Nephron progenitor cell (in vitro differentiated cells): ENCODE measurements around the gene PCDH18.
"Not testable (repeated sequence)": the region's sequence is repeated elsewhere in the genome, so short reads cannot be mapped to it uniquely, and the experiment has no call there.

Experiments used
- DNase-seq: peaks from one replicate; pipeline ENCODE4 v3.0.0; 2021
- H3K27ac Mint-ChIP-seq: 2 replicates; pipeline ENCODE4 v1.8.0; 2021; ENCODE audit warnings: mild to moderate bottlenecking, moderate library complexity, mixed read lengths
- H3K27me3 Mint-ChIP-seq: 2 replicates; pipeline ENCODE4 v1.8.0; 2021; ENCODE audit warnings: mild to moderate bottlenecking, low read depth, mixed read lengths; ENCODE audit not compliant: poor library complexity
- H3K36me3 Mint-ChIP-seq: 2 replicates; pipeline ENCODE4 v1.8.0; 2021; ENCODE audit warnings: low read depth, mixed read lengths
- H3K4me1 Mint-ChIP-seq: 2 replicates; pipeline ENCODE4 v1.8.0; 2021; ENCODE audit warnings: mixed read lengths
- H3K4me3 Mint-ChIP-seq: 2 replicates; pipeline ENCODE4 v1.8.0; 2021; ENCODE audit warnings: mild to moderate bottlenecking, moderate library complexity, mixed read lengths
- H3K9me3 Mint-ChIP-seq: 2 replicates; pipeline ENCODE4 v1.8.0; 2021; ENCODE audit warnings: mild to moderate bottlenecking, moderate library complexity, mixed read lengths
- TF ChIP-seq, protein P1 (sequence below): fragments of 200-600 bp; sonication (generic); IDR thresholded peaks from 2 replicates; pipeline ENCODE4 v1.5.0; 2021; ENCODE audit warnings: antibody characterized with exemption

Gene PCDH18

DNA sequence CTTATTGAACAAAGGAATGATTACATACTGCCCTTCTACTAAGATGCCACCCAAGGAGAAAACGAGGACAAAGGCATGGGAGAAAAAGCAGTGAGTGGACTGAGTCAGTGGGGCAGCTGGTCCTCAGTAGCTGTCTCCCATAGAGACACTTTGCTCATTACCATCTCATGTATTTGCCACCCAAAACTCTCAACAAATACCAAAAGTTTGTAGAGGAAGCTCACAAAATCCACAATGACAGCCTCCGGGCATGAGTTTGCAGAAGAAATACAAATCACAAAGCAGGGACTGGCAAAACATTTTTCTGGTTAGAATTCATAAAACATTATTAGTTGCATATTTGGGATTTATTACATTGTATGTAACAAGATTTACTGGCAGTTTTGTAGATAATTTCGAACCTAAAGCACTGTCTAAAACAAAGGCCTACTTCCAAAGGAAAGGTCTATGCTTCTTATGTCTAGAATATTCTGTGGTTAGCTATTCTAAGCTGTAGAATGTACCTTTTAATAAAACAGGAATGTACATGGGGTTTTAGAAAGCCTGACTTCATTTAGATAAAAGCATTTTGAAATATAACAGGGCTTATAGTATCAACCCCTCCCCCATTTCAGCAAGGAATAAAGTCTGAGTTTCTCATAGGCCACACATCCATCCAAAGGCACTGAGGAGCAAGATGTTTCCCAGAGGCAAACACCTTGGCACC lies 17.7 kb downstream of the PCDH18 start:
- Mint-ChIP-seq H3K36me3 (no peaks in the 10 kb centered on the region), H3K27me3 (no peaks in the 10 kb centered on the region), H3K4me3 (no peak overlapping the region), H3K27ac (no peak overlapping the region), H3K4me1 (peaks cover 21% of the 10 kb centered on the region), H3K9me3 (no peaks in the 10 kb centered on the region)
- TF ChIP-seq, protein P1, sequence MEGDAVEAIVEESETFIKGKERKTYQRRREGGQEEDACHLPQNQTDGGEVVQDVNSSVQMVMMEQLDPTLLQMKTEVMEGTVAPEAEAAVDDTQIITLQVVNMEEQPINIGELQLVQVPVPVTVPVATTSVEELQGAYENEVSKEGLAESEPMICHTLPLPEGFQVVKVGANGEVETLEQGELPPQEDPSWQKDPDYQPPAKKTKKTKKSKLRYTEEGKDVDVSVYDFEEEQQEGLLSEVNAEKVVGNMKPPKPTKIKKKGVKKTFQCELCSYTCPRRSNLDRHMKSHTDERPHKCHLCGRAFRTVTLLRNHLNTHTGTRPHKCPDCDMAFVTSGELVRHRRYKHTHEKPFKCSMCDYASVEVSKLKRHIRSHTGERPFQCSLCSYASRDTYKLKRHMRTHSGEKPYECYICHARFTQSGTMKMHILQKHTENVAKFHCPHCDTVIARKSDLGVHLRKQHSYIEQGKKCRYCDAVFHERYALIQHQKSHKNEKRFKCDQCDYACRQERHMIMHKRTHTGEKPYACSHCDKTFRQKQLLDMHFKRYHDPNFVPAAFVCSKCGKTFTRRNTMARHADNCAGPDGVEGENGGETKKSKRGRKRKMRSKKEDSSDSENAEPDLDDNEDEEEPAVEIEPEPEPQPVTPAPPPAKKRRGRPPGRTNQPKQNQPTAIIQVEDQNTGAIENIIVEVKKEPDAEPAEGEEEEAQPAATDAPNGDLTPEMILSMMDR: no peak
- DNase-seq: no peak

DNA sequence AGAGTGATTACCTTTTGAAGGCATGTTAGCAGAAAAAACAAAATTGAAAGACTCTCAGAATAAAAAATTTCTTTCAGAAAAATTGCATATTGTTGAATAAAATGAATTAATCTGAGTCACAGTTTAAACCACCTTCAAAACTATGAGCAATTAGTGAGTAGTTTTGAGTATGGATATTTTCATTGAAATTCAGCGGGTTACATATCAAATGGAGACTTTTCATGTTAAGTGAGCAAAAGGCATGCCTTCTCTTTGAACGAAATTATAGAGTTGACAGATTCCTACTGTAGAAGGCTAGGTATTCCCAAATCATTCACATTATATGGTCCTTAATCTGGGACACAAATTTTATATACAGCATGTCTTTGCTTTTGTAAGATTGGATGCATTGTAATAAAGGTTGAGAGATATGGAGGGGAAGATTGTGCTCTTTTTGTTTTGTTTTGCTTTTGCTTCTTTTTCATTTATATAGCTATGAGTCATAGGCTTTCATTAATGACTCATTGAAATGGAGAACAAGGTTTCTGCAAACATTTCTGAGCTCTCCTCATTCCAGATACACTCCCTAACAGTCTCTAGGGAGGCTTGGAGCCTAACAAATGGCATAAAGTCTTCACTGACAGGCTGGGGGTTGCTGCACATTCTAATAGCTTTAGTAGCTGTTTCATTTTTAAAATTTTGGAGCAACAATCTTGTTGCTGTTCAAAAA lies 21.6 kb downstream of the PCDH18 start:
- no peaks in the 10 kb centered on the region for H3K27me3 Mint-ChIP-seq
- no peak overlapping the region for H3K27ac Mint-ChIP-seq
- H3K4me1 Mint-ChIP-seq: peaks cover 16% of the 10 kb centered on the region
- no peaks in the 10 kb centered on the region for H3K36me3 Mint-ChIP-seq
- no peak overlapping the region for H3K4me3 Mint-ChIP-seq
- H3K9me3 Mint-ChIP-seq: no peaks in the 10 kb centered on the region
- TF ChIP-seq, protein P1: no peak
- DNase-seq: no peak

DNA sequence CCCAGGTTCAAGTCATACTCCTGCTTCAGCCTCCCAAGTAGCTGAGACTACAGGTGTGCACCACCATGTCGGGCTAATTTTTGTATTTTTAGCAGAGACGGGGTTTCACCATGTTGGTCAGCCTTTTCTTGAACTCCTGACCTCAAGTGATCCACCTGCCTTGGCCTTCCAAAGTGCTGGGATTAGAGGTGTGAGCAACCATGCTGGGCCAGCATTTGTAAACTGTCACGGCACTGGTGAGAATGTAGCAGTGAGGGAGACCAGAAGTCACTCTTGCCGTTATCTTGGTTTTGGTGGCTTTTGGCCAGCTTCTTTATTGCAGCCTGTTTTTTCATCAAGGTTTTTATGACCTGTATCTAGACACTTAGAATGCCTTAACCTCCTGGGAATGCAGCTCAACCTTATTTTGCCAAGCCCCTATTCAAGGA lies 22.4 kb downstream of the PCDH18 start:
- peaks cover 16% of the 10 kb centered on the region for H3K4me1 Mint-ChIP-seq
- H3K27me3 Mint-ChIP-seq: no peaks in the 10 kb centered on the region
- TF ChIP-seq, protein P1: no peak
- H3K27ac Mint-ChIP-seq: no peak overlapping the region
- no peaks in the 10 kb centered on the region for H3K9me3 Mint-ChIP-seq
- DNase-seq: no peak
- no peaks in the 10 kb centered on the region for H3K36me3 Mint-ChIP-seq
- H3K4me3 Mint-ChIP-seq: no peak overlapping the region

DNA sequence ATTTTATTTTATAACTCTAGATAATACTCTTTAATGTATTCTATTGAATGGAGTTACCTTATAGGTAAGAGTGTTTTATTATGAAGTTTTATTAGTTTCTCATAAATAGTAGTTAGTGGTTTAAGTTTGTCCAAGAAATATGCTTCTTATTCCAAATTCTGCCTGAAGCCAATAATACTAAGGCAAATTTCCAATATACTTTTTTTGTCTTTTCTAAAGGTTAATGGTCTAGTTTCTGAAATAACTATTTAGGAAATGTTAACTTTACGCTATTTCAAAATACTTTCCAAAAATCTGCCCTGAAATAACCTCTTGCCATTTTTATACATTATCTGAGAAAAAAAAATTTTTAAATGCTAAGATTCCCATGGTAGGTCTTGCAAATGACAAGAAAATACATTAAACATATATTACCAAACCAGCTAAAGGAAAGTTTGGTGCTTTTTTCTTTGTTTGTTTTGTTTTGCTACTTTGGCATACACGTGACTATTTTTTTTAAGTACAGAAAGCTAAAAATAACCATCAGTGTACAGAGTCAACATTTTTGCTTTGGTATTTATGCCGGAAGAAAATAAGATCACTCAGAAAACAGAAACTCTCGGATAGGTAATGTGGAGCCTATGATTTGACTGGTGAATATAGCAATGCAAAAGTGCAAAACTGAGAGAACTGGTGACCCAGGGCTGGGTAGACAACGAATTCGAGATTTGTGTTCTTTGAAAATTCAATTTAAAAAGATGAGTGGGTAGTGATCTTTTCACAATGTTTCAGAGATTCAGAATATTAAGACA lies 29.8 kb downstream of the PCDH18 start:
- TF ChIP-seq, protein P1: no peak
- no peaks in the 10 kb centered on the region for H3K4me1 Mint-ChIP-seq
- no peak overlapping the region for H3K4me3 Mint-ChIP-seq
- peaks cover 15% of the 10 kb centered on the region for H3K9me3 Mint-ChIP-seq
- no peak for DNase-seq
- H3K27me3 Mint-ChIP-seq: no peaks in the 10 kb centered on the region
- no peaks in the 10 kb centered on the region for H3K36me3 Mint-ChIP-seq
- H3K27ac Mint-ChIP-seq: no peak overlapping the region

DNA sequence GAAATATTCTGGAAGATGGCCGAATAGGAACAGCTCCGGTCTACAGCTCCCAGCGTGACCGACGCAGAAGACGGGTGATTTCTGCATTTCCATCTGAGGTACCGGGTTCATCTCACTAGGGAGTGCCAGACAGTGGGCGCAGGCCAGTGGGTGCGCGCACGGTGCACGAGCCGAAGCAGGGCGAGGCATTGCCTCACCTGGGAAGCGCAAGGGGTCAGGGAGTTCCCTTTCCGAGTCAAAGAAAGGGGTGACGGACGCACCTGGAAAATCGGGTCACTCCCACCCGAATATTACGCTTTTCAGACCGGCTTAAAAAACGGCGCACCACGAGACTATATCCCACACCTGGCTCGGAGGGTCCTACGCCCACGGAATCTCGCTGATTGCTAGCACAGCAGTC lies 36.0 kb downstream of the PCDH18 start:
- not testable (repeated sequence) for H3K27me3 Mint-ChIP-seq, H3K27ac Mint-ChIP-seq

DNA sequence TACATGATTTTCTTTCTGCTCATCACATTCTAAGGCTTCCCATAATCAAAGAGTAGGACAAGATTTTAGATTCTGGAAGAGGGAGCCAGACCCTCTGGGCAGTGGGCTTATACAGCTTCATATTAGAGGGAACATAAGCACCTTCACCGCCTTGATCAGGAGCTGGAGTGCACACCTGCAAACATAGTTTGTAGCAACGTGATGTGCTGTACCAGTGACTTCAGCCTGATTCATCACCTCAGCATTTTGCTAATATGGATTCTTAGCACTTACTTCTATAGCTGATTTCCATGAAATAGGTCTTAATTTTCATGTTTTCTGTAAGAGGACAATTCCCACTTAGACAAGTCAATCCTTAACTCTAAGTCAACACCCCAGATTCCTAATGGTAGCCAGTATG lies 36.7 kb downstream of the PCDH18 start:
- Mint-ChIP-seq H3K27ac (no peak overlapping the region), H3K27me3 (peaks cover 6% of the 10 kb centered on the region), H3K4me3 (peak overlapping the region; percentile 59), H3K9me3 (peaks cover 25% of the 10 kb centered on the region), H3K4me1 (no peaks in the 10 kb centered on the region), H3K36me3 (no peaks in the 10 kb centered on the region)
- TF ChIP-seq, protein P1: no peak
- no peak for DNase-seq

More for the DNA sequence above, 36.0 kb downstream of the PCDH18 start:
- H3K4me1 Mint-ChIP-seq, H3K36me3 Mint-ChIP-seq, DNase-seq: not testable (repeated sequence)
- peak overlapping the region; percentile 77 for H3K4me3 Mint-ChIP-seq
- peaks cover 30% of the 10 kb centered on the region for H3K9me3 Mint-ChIP-seq

DNA sequence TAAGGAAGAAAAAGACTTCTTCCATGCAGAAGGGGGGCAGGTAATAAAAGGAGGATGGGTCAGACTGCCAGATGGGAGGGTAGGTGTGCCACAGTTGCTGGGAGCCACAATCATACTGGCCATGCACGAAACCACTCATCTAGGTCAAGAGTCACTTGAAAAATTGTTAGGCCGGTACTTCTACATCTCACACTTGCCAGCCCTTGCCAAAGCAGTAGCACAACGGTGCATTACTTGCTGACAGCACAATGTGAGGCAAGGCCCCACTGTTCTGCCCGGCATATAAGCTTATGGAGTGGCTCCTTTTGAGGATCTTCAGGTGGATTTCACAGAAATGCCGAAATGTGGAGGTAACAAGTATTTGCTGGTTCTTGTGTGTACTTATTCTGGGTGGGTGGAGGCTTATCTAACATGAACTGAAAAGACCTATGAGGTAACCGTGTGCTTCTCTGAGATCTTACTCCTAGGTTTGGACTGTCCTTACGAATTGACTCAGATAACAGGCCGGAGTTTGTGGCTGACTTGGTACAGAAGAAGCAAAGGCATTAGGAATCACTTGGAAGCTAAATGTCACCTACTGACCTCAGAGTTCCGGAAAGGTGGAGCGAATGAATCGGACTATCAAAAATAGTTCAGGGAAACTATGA lies 48.9 kb downstream of the PCDH18 start:
- not testable (repeated sequence) for H3K27ac Mint-ChIP-seq, DNase-seq, H3K4me3 Mint-ChIP-seq, H3K27me3 Mint-ChIP-seq, H3K36me3 Mint-ChIP-seq, H3K4me1 Mint-ChIP-seq
- H3K9me3 Mint-ChIP-seq: peaks cover 18% of the 10 kb centered on the region

DNA sequence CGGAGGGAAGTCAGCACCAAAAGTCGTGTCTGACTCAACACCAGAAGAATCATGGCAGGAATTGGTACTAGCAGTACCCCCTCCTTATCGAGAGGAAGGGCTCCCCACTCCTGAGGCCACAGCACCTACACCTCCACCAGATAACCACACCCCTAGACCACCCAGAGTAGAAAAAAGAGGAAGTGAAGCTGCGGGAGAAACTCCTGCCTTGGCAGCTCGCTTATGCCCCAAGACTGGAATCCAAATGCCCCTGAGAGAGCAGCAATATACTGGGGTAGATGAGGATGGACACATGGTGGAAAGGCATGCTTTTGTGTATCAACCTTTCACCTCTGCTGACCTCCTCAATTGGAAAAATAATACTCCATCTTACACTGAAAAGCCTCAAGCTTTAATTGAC lies 52.6 kb downstream of the PCDH18 start:
- not testable (repeated sequence) for H3K36me3 Mint-ChIP-seq, H3K4me1 Mint-ChIP-seq, H3K27ac Mint-ChIP-seq, H3K27me3 Mint-ChIP-seq, H3K4me3 Mint-ChIP-seq, DNase-seq
- H3K9me3 Mint-ChIP-seq: peaks cover 21% of the 10 kb centered on the region
